GM12865 (cell line): ENCODE results near the gene TP53BP2.
"Not testable (repeated sequence)": the region's sequence is repeated elsewhere in the genome, so short reads cannot be mapped to it uniquely, and the experiment has no call there.

Experiments used
- DNase-seq: peaks from one replicate; pipeline ENCODE4 v3.0.0; 2010; ENCODE audit warnings: low read depth
- H3K4me3 ChIP-seq: 2 replicates; pipeline ENCODE4 v1.5.1; 2011; ENCODE audit warnings: mild to moderate bottlenecking, low read depth, low read length, control low read depth
- TF ChIP-seq, protein P1 (sequence below): IDR thresholded peaks from 2 replicates; pipeline ENCODE4 v1.5.1; 2011; ENCODE audit warnings: low read length, control low read depth, low read depth, inconsistent platforms; ENCODE audit not compliant: insufficient read depth; ENCODE audit errors: missing control alignments

The TP53BP2 gene

DNA sequence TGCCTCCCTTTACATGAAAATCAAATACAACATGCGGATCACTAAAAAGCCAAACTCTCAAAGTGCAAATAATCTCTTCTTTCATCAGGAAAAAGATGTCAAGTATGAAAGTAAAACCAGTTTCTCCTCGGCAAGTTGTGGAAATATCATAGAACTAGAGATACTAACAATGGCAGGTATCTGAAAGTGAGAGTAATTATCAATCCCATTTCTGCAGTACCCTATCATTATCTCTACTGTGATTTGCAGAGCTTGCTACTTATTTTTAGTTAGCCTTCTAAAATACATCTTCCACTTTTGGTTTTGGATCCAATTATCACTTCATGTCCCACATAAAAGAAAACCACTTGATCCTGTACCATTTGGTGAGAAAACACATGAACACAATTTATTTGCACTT is 3.0 kb downstream of the TP53BP2 start:
- no peak for DNase-seq
- TF ChIP-seq, protein P1, sequence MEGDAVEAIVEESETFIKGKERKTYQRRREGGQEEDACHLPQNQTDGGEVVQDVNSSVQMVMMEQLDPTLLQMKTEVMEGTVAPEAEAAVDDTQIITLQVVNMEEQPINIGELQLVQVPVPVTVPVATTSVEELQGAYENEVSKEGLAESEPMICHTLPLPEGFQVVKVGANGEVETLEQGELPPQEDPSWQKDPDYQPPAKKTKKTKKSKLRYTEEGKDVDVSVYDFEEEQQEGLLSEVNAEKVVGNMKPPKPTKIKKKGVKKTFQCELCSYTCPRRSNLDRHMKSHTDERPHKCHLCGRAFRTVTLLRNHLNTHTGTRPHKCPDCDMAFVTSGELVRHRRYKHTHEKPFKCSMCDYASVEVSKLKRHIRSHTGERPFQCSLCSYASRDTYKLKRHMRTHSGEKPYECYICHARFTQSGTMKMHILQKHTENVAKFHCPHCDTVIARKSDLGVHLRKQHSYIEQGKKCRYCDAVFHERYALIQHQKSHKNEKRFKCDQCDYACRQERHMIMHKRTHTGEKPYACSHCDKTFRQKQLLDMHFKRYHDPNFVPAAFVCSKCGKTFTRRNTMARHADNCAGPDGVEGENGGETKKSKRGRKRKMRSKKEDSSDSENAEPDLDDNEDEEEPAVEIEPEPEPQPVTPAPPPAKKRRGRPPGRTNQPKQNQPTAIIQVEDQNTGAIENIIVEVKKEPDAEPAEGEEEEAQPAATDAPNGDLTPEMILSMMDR: no peak
- H3K4me3 ChIP-seq: no peak overlapping the region

DNA sequence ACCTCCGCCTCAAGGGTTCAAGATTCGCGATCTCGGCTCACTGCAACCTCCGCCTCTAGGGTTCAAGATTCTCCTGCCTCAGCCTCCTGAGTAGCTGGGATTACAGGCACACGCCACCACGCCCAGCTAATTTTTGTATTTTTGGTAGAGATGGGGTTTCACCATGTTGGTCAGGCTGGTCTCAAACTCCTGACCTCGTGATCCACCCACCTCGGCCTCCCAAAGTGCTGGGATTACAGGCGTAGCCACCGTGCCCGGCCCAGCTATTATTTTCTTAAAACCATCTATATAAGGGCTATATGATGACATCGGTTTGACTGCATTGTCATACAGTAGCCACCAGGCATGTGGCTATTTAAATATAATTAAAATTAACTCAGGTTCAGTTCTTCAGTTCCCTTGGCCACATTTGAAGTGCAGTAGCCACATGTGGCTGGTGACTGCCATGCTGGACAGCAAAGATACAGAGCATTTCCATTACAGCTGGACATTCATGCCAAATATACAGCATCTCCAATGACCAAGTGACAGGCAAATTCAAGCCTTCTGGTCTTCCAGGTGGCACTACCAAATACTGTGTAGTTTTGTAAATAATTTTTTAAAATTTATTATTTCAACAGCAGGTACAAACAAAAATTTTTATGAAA is 3.6 kb downstream of the TP53BP2 start:
- not testable (repeated sequence) for DNase-seq

DNA sequence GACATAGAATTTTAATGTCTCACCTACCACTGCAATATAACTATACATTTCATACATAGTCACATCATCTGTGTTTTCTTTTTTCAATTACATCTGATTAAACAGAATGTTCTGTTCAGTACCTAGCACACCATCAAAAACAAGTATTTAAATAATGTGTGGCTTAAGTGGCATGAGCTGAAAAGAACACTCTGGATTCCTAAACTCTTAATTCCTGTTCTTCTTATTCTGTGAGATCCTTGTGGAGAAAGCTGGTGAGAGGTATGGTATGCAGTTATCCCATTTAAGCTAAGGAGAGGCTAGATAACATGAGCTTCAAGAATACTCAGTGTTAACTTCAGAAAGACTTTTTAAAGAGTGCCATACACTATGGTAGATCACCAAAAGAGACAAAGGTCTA is 5.5 kb downstream of the TP53BP2 start:
- no peak overlapping the region for H3K4me3 ChIP-seq
- DNase-seq: no peak
- TF ChIP-seq, protein P1: no peak

More for the DNA sequence above, 3.6 kb downstream of the TP53BP2 start:
- H3K4me3 ChIP-seq: not testable (repeated sequence)

DNA sequence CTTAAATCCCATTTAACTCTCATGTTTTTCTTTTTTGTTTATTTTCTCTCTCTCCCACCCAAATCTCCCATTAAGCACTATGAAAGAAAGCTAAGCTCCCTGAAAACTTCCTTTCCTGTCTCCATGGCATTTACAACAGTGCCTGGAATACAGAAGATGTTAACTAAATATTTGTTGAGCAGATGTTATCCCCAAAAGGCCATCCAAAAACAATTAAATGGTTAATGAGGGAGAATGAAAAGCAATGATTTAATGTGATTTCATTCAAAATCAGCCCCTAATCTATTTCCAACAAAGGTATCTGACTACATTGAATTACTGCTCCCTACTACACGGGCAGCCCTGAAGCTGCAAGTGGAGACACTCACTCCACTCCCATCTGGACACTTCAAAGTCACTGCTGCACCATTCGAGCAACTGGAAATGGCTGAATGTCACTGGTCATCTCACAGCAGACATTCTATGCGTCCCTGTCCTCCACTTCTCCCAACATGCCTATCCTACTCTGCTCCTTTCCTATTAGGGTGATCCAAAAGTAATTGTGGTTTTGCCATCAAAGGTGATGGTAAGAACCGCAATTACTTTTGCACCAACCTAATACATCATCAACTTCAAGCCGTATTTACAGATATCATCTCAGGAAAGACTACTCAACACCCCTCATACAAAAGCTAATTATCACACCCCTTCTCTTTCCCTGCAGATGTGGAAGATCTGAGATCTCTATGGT is 7.5 kb downstream of the TP53BP2 start:
- no peak overlapping the region for H3K4me3 ChIP-seq
- no peak for DNase-seq
- TF ChIP-seq, protein P1: no peak

DNA sequence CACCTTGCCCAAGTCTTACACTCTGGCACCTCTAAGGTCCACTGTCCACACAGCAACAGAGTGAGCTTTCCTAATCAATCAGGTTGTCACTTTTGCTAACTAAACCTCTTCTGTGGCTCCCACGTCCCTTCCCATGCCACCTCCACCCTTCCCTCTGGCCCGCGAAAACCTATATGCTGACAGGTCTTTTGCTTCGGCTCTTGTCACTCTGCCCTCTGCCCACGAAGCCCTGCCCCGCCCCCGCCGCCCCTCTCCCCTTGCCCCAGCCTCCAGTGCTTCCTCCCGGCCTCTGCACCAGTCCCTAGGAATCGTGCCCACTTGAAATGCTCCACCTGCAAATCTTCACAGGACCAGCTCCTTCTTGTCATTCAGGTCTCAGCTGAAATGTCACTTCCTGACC is 8.1 kb downstream of the TP53BP2 start:
- DNase-seq: no peak
- TF ChIP-seq, protein P1: no peak
- no peak overlapping the region for H3K4me3 ChIP-seq

DNA sequence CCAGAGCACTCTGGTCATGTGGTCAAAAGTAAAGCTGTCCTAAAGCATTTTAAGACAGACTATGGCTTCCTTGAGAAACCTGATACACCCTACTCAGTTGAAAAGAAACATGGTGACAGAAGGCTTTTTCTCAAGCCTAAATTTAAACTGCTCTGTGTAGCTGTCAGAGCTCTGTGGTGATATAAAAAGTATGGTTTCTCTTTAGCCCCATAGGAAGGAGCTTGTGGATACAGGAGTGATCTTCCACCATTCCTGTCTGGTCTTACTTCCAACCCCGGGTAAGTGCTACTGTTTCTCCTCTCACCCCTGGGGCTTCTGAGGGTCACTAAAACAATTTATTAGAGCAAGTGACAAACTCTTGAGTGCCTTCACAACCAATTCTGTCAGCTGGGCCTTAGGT is 8.5 kb downstream of the TP53BP2 start:
- no peak for DNase-seq
- TF ChIP-seq, protein P1: no peak
- no peak overlapping the region for H3K4me3 ChIP-seq

DNA sequence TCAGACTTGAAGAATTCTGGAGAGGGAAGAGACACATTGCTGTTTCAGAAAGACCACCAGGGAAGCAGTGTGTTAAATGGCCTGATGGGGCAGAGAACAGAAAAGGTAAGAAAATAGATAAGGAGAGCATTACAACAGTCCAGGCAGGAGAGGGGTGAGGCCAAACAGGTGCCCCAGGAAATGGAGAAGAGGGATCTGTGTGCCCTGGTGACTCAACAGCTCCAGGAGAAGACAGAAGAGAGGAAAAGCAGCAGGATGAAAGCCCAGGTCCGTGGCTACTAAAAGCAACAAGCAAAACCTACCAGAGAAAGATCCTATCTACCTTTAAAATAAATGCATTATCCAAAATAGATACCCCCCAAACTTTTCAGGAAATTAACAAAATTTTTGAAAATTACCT is 9.2 kb downstream of the TP53BP2 start:
- no peak for DNase-seq
- H3K4me3 ChIP-seq: no peak overlapping the region
- TF ChIP-seq, protein P1: no peak
